Activated CD4-positive, alpha-beta T cell treated with anti-CD3 and anti-CD28 coated beads, Interleukin-2, amount 10 ng/mL, durations not matched to agents 7 days and 5 days (primary cell): ENCODE data around the gene ASB18. TPM values are rescaled to one million over a fixed set of nuclear protein-coding genes. Genes with fewer than 3 reads are reported as not detected.

Experiments
- CTCF ChIA-PET: fragments of 350-600 bp; sonication (Branson Sonifier 250); formaldehyde crosslinking; loops from one replicate; lab custom pipeline; 2021; ENCODE audit warnings: antibody characterized with exemption; lab: Charles Lee
- POLR2A ChIA-PET: fragments of 350-600 bp; sonication (Branson Sonifier 250); formaldehyde crosslinking; loops from one replicate; lab custom pipeline; 2021; ENCODE audit warnings: antibody characterized with exemption; lab: Charles Lee
- DNase-seq: peaks from one replicate; pipeline ENCODE4 v3.0.0-alpha.2; 2020
- H3K27ac Mint-ChIP-seq: one replicate; pipeline ENCODE4 v1.8.0; 2021; ENCODE audit warnings: mild to moderate bottlenecking, moderate library complexity, mixed read lengths
- H3K27me3 Mint-ChIP-seq: one replicate; pipeline ENCODE4 v1.8.0; 2021; ENCODE audit warnings: mixed read lengths
- H3K36me3 Mint-ChIP-seq: one replicate; pipeline ENCODE4 v1.8.0; 2021; ENCODE audit warnings: low read depth, mixed read lengths
- H3K4me1 Mint-ChIP-seq: one replicate; pipeline ENCODE4 v1.8.0; 2021; ENCODE audit warnings: mixed read lengths
- H3K4me3 Mint-ChIP-seq: one replicate; pipeline ENCODE4 v1.8.0; 2021; ENCODE audit warnings: mild to moderate bottlenecking, moderate library complexity, mixed read lengths
- H3K9me3 Mint-ChIP-seq: one replicate; pipeline ENCODE4 v1.8.0; 2021; ENCODE audit warnings: mixed read lengths
- total RNA-seq, 2 experiments: library from RNA; stranded (reverse); gene quantifications; one replicate each; pipeline ENCODE4 v1.2.3, GENCODE V29; 2021

The ASB18 gene
- total RNA-seq, 2 experiments from 2014 or later: not detected

DNA sequence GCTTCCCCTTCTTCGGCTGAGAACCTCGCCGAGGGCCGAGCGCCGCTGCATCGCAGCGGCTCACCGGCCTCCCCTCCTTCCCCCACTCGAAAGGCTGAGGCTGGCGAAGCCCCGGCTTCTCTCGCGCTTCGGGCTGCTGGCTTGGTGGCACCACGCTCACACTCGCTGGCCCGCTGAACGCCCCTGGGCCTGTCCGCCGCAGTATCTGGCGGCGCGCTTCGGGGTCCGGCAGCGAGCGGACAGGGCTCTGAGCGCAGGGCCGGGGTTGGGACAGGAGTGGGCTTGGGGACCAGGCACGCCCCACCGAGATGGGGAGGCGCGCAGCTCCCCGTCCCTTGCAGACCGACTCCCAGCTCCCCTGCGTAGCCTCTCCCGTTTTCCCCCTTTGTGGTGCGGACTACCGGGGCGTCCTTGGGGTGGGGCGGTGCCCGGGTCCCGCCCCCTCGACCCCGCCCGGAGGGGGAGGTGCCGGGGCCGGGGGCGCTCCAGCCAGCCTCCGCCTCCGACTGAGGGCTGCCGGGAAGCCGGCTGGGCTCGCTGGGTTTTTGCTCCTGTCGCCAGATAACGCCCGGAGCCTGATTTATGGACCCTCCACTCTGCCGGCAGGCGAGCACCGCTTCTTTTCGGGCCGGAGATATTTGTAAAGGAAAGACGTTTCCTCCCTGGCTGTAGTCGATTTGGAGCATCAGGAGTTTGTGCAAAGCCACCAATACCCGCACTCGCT lies 99.8 kb downstream of the ASB18 start:
- CTCF ChIA-PET: interaction anchor here (0.6 kb wide), 1 partner anchor 1221 kb away, joined by 3 read pairs; no protein-coding TSS in a partner anchor

DNA sequence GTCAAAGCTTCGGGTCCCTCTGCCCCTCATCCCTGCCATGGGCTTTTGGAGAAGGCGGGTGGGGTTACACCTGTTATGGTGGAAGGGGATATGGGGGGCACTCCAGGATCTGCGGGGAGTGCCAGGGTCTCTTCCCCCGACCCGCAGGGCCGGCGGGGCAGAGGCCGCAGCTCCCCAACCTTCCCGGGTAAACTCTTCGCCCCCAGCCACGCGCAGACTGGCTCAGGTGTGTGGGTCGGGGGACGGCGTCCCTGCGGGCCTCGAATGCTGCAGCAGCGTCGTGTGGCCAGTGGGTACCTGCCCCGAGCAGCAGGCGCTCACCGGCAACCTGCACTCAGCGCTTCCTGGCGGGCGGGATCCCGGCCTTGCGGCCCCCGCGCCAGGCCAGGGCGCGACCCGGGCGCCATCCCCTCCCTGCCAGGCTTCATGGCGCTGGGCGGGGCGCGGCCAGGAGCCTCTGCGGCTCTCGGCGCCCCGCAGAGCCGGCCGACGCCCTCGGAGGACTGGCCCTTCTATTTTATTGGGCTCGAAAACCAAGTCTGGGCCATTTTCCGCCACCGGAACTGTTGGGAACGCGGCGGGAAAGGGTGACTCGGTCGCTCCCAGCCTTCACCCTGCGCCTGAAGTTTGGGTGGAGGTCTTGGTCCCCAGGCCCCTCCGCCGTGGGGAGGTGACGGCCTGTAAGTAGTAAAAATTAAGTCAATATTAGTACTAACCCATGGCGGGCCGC lies 100.6 kb downstream of the ASB18 start:
- ChIA-PET POLR2A (no interaction called here), CTCF (no interaction called here)
- peaks cover 3% of the 10 kb centered on the region for H3K36me3 Mint-ChIP-seq
- H3K4me3 Mint-ChIP-seq: no peak overlapping the region
- DNase-seq: no peak
- H3K27me3 Mint-ChIP-seq: peaks cover 47% of the 10 kb centered on the region
- peaks cover 3% of the 10 kb centered on the region for H3K4me1 Mint-ChIP-seq
- H3K9me3 Mint-ChIP-seq: no peaks in the 10 kb centered on the region
- no peak overlapping the region for H3K27ac Mint-ChIP-seq

More for the DNA sequence above, 99.8 kb downstream of the ASB18 start:
- no peak for DNase-seq
- Mint-ChIP-seq H3K4me1 (peaks cover 3% of the 10 kb centered on the region), H3K27me3 (peaks cover 49% of the 10 kb centered on the region), H3K4me3 (peak overlapping the region; percentile 36), H3K36me3 (peaks cover 3% of the 10 kb centered on the region), H3K9me3 (no peaks in the 10 kb centered on the region), H3K27ac (peak overlapping the region; percentile 73)
- POLR2A ChIA-PET: no interaction called here

DNA sequence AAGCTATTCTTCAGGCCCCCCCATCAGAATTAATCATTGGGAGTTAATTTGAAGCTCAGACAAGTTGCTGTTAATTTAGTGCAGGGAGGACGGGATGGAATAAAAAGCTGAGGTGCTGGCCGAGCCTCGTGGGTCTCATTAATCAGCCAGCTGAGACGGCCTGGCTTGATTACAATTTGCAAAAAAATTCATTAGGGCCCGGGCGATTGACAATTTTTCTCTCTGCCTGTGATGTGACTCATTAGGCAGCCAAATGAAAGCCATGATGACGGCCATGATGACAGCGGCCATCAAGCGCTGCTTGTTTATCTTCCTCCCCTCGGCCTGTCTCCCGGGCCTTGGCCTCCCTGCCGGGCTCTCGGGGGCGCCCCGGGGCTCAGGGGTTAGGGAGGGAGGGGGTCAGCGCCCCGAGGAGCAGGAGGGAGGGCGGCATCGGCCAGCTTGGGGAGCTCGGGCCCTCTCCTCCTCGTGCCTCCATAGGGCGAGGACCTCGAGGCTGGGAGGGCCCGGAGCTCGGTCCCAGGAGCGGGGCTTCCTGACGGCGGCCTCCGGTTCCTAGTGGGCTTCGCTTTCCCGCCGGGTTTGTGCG lies 101.2 kb downstream of the ASB18 start:
- ChIA-PET CTCF (no interaction called here), POLR2A (no interaction called here)
- peaks cover 3% of the 10 kb centered on the region for H3K4me1 Mint-ChIP-seq
- H3K9me3 Mint-ChIP-seq: no peaks in the 10 kb centered on the region
- peaks cover 3% of the 10 kb centered on the region for H3K36me3 Mint-ChIP-seq
- peak overlapping the region; percentile 41 for H3K27ac Mint-ChIP-seq
- peaks cover 54% of the 10 kb centered on the region for H3K27me3 Mint-ChIP-seq
- DNase-seq: no peak
- no peak overlapping the region for H3K4me3 Mint-ChIP-seq

DNA sequence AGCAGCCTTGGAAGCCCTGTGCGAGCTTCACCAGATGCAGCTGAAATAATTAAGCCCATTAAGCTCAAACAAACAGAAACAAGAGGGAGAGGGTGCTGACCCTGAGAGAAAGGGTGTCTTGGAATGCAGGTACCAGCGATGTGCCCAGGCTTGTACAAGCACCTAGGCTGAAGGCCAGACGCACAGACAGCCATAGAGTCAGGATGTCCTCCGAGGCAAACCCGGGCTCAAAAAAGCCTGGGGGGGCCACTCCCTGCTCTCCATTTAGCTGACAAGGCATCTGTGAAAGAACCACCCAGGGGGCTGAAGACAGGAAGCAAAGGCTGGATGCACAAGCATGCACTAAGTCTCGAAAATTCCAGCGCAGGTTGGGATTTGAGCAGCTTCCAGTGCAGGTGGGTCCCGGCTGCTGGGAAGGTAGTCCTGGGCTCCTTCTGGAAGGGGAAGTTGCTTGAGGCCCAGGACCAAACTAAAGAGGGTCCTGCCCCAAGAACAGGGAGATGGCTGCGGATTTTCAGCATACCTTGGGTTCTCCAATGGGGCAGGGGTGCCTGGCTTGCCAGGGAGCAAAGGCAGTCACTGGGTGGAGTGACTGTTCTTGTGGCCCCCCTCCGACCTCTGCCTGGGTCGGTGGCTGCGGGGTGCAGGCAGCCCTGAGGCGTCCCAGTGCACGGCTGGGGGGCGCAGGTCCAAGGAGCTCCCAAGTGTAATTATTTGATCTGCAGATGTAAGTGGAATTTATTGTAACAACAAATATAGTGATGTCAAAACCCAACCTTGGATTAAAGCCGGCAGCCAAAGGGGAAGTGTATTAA lies 102.0 kb downstream of the ASB18 start:
- Mint-ChIP-seq H3K4me3 (no peak overlapping the region), H3K27ac (peak overlapping the region; percentile 41), H3K4me1 (peaks cover 3% of the 10 kb centered on the region), H3K27me3 (peaks cover 58% of the 10 kb centered on the region), H3K9me3 (no peaks in the 10 kb centered on the region), H3K36me3 (peaks cover 3% of the 10 kb centered on the region)
- CTCF ChIA-PET: interaction anchor here (0.6 kb wide), 1 partner anchor 20 kb away, joined by 3 read pairs; no protein-coding TSS in a partner anchor
- POLR2A ChIA-PET: no interaction called here
- no peak for DNase-seq

DNA sequence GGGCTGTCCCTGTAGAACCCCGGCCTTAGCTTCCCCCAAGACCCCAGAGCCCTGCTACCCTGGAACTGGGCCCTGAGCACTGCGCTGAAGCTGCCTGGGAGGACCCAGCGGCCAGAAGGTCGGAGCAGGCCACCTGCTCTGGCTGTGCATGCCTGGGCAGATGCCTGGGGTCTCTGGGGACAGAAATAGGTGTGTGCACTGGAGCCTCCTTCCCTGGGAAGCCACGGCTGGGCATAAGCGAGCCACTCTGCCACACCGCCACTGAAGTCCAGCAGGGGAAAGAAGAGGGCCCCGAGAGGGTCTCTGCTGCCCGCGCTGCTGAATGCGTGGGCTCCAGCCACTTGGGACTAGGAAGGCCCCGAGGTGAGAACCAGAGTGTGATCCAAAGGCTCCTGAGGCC lies 102.7 kb downstream of the ASB18 start:
- Mint-ChIP-seq H3K36me3 (peaks cover 3% of the 10 kb centered on the region), H3K4me1 (peaks cover 3% of the 10 kb centered on the region), H3K27ac (no peak overlapping the region), H3K27me3 (peaks cover 53% of the 10 kb centered on the region), H3K9me3 (no peaks in the 10 kb centered on the region), H3K4me3 (no peak overlapping the region)
- POLR2A ChIA-PET: no interaction called here
- CTCF ChIA-PET: no interaction called here
- DNase-seq: no peak

DNA sequence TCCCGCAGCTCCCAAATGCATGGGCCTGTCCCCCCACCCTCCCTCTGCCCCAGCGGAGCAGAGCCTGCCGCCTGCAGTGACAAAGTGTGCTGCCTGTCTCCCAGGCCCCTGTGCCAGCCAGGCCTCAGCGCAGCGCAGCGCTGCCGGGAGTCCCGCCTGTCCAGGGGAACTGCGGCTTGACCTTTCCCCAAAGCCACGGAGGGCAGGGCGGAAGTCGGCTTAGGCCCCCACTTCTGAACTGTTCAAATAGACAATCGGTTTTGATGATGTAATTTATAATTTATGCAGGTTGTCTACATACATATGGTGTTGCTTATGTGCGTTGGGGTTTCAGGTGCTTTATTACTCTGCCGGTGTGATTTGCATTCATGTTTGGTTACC lies 103.1 kb downstream of the ASB18 start:
- CTCF ChIA-PET: no interaction called here

DNA sequence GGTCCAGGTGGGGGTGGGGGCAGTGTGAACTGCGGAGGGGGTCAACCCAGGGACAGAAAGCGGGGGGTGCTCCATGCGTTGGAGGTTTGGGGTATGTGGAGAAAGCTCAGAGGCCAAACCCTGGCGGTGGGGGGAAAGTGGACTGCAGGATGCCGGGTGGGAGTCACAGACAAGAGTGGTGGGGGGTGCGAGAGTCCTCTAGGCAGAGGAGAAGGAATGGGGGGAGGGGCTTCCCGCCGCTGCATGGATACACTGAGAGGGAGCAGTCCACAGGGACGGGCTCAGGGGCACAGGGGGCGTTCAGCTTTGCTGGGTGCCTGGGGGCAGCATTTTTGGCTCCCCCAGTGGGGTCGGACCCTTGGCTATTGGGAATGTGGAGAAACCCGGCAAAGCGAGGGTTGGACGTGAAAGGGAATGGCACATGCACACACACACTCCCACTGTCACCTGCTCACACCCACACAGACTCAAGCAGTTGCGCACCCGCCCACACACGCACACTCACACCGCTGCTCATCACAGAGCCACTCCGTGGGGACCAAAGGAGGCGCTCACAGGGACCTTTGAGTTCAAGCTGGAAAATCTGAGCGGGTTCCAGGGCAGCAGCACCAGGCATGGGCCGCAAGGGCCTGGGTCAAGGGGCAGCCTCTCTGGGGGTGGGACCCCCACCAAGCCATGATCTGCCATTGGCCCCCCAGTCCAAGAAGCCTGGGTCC lies 103.7 kb downstream of the ASB18 start:
- Mint-ChIP-seq H3K4me3 (no peak overlapping the region), H3K36me3 (peaks cover 3% of the 10 kb centered on the region), H3K27ac (no peak overlapping the region), H3K27me3 (peaks cover 43% of the 10 kb centered on the region), H3K9me3 (no peaks in the 10 kb centered on the region), H3K4me1 (peaks cover 1% of the 10 kb centered on the region)
- ChIA-PET CTCF (interaction anchor here (0.7 kb wide), 1 partner anchor 18 kb away, joined by 4 read pairs; no protein-coding TSS in a partner anchor), POLR2A (no interaction called here)
- DNase-seq: no peak

More for the DNA sequence above, 103.1 kb downstream of the ASB18 start:
- H3K27ac Mint-ChIP-seq: no peak overlapping the region
- no peaks in the 10 kb centered on the region for H3K9me3 Mint-ChIP-seq
- H3K4me3 Mint-ChIP-seq: no peak overlapping the region
- DNase-seq: no peak
- peaks cover 1% of the 10 kb centered on the region for H3K4me1 Mint-ChIP-seq
- POLR2A ChIA-PET: no interaction called here
- peaks cover 49% of the 10 kb centered on the region for H3K27me3 Mint-ChIP-seq
- H3K36me3 Mint-ChIP-seq: peaks cover 3% of the 10 kb centered on the region

DNA sequence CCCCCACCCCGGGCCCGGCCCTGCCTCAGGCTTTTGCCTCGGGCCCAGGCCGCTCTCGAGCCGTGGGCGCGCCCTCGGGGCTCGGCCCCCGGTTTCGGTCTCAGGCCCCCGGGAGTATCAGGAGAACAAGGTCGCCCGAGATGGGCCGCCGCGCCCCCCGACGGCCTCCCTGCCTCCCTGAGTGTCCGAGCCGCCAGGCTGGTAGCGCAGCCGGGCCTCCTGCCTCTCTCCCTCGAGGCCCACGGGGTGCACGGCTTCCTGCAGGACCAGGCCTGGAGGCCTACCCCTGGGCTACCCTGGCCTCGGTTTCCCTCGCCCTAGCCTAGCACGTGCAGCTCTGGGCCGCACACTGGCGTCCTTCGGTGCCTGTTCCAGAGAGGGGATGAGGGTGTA lies 104.4 kb downstream of the ASB18 start:
- H3K4me3 Mint-ChIP-seq: no peak overlapping the region
- H3K4me1 Mint-ChIP-seq: peaks cover 1% of the 10 kb centered on the region
- no peak for DNase-seq
- no peak overlapping the region for H3K27ac Mint-ChIP-seq
- ChIA-PET CTCF (interaction anchor here (0.7 kb wide), 1 partner anchor 19 kb away, joined by 4 read pairs; no protein-coding TSS in a partner anchor), POLR2A (no interaction called here)
- peaks cover 3% of the 10 kb centered on the region for H3K36me3 Mint-ChIP-seq
- H3K9me3 Mint-ChIP-seq: no peaks in the 10 kb centered on the region
- peaks cover 36% of the 10 kb centered on the region for H3K27me3 Mint-ChIP-seq

DNA sequence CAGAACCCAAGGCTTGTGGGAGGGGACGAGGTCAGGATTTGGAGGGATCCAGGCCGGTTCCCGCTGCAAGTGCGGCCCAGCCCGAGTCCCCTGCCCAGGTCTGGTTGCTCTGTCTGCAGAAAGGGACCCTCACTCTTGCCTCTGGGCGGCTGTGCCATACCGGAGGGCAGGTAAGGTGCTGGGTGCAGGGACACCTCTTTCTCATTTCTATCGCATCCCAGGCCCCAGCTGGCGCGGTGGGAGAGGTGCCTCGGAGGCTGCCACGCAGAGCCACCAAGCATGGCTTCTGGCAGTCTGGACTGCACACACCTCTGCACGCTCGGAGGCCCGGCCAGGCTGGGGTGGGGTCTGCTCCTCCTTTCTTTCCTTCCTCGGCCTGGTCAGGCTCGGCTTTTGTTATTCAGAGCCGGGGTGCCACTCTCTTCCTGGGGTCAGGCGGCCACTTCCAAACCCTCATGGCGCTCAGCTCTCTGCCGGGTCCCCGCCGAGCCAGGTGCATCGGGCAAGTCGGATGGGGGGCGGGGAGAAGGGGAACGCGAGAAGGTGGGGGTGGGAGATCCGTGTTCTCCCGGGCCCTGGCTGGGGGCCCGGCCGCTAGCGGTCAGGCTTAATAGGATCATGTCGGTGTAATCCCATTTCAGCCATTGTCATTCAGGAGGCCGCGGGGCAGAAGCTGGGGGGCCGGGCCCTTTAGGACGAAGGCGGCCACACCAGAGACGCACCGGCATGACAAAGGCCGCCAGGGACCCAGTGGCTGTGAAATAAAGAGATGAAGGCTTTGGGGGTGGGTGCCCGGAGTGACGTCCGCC lies 105.0 kb downstream of the ASB18 start:
- H3K36me3 Mint-ChIP-seq: peaks cover 3% of the 10 kb centered on the region
- ChIA-PET POLR2A (no interaction called here), CTCF (no interaction called here)
- no peak overlapping the region for H3K27ac Mint-ChIP-seq
- H3K9me3 Mint-ChIP-seq: peaks cover 2% of the 10 kb centered on the region
- peaks cover 38% of the 10 kb centered on the region for H3K27me3 Mint-ChIP-seq
- no peak for DNase-seq
- H3K4me3 Mint-ChIP-seq: no peak overlapping the region
- no peaks in the 10 kb centered on the region for H3K4me1 Mint-ChIP-seq

DNA sequence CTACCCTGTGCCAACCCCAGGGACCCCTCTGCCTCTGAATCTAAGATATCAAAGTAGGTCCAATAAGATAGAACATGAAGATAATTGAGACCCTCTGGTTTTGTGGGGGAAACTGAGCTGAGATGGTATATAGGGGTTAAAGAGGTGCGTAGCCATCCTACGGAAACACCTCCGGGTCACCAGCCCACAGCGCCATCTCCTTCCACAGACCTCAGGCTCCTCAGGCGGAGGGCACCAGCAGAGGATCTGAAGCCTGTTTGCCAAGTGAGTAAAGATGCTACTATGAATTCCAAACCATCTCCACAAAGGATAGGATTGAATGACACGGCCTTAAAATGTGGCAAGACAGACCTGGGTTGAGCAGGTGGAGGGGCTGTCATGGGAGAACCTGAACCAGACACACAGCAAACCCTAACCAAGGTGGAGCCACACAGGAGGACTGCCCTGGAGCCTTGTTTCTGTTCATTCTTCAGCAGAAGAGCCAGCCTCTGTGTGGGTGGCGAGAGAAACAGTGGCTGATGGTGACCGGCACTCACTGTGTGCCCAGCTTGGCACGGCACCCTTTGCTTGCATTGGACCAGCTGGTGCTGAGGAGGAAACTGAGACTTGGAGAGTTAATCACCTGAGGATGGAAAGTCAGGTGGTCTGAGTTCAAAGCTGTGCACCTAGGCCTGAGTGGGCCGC lies 106.2 kb downstream of the ASB18 start:
- POLR2A ChIA-PET: no interaction called here
- DNase-seq: no peak
- H3K36me3 Mint-ChIP-seq: peaks cover 3% of the 10 kb centered on the region
- H3K9me3 Mint-ChIP-seq: peaks cover 3% of the 10 kb centered on the region
- H3K4me3 Mint-ChIP-seq: no peak overlapping the region
- H3K27ac Mint-ChIP-seq: no peak overlapping the region
- peaks cover 37% of the 10 kb centered on the region for H3K27me3 Mint-ChIP-seq
- H3K4me1 Mint-ChIP-seq: no peaks in the 10 kb centered on the region
- CTCF ChIA-PET: interaction anchor here (0.6 kb wide), 1 partner anchor 189 kb away, joined by 3 read pairs; no protein-coding TSS in a partner anchor

DNA sequence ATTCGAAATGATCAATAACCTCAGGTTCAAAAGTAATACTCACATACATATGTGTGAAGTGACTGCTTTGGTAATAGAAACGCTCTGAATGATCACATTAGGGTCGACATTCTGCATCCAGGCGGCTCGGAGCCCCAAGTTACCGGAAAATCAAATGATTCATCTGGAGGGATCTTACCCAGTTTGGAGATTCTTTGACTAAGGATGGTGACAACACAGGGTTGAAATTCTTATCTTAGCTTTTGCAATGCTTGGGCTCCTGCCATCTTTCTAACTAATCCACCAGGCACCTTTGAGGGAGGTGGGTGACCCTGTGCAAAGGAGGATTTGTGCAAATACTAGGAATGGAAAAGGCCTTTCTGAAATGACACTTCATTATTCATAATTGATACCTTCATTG lies 106.8 kb downstream of the ASB18 start:
- Mint-ChIP-seq H3K4me1 (no peaks in the 10 kb centered on the region), H3K9me3 (peaks cover 6% of the 10 kb centered on the region), H3K36me3 (no peaks in the 10 kb centered on the region), H3K27ac (no peak overlapping the region), H3K27me3 (peaks cover 33% of the 10 kb centered on the region), H3K4me3 (no peak overlapping the region)
- no peak for DNase-seq
- ChIA-PET POLR2A (no interaction called here), CTCF (no interaction called here)
